ENCODE results near the gene SPATA20.

DNA sequence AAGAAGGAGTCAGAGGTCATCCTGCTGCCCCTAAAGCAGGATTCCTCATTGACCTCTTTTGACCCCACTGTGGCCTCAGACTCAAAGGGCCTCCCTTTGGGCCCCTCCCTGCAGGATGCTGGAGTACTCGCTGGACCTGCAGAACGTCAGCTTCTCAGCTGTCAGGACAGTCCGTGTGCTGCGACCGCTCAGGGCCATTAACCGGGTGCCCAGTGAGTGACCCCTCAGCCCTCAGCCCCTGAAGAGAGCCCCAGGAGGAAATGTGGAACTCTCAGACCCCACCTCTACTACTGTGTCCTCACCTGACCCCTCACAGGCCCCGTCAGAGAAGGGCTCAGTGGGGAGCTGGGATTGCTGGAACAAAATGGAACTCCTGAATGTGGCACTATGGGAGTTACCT is 22.6 kb downstream of the SPATA20 start:
- TF ChIP-seq, protein P1, sequence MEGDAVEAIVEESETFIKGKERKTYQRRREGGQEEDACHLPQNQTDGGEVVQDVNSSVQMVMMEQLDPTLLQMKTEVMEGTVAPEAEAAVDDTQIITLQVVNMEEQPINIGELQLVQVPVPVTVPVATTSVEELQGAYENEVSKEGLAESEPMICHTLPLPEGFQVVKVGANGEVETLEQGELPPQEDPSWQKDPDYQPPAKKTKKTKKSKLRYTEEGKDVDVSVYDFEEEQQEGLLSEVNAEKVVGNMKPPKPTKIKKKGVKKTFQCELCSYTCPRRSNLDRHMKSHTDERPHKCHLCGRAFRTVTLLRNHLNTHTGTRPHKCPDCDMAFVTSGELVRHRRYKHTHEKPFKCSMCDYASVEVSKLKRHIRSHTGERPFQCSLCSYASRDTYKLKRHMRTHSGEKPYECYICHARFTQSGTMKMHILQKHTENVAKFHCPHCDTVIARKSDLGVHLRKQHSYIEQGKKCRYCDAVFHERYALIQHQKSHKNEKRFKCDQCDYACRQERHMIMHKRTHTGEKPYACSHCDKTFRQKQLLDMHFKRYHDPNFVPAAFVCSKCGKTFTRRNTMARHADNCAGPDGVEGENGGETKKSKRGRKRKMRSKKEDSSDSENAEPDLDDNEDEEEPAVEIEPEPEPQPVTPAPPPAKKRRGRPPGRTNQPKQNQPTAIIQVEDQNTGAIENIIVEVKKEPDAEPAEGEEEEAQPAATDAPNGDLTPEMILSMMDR (conservative IDR thresholded peaks at IDR 0.05; ENCODE audit: low read depth, low read length), result no peak
- TF ChIP-seq EZH2 (IDR thresholded peaks at IDR 0.05; ENCODE audit: borderline replicate concordance, low read depth, low read length, poor library complexity, severe bottlenecking), result no peak

All from A673 (cell line).